ENCODE results near the gene USP47.

Gene USP47

DNA sequence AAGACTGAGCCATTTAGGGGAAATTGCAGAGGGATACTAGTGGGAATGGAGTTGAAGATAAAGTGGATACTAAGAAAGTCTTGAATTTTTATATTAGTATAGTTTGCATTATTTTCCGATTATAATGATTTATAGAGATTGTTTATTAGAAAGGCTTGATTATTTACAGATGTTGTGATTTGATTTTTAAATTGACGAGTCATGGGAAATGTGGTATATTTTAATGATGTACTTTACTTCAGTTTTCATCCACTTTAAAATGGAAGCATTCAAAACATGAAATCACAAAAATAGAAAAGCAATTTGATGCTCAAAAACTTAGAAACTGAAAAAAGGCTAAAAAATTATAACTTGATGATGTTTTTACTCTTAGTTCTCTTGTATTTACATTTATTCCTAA is 21.2 kb downstream of the USP47 start:
- no peak for DNase-seq (ENCODE audit: low read depth in 3 of 3, low spot score in 1 of 3)

DNA sequence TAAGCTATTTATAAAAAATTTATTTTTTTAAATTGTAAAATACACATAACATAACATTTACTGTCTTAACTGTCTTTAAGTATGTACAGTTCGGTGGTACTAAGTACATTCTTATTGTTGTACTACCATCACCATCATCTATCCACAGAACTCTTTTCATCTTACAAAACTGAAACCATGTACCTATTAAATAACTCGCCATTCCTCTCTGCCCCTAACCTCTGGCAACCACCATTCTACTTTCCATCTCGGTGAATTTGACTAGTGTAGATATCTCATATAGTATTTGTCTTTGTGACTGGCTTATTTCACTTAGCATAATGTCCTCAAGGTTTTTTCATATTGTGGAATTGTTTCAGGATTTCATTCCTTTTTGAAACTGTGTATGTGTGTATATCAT is 22.6 kb downstream of the USP47 start:
- DNase-seq (ENCODE audit: low read depth in 3 of 3, low spot score in 1 of 3), result no peak

DNA sequence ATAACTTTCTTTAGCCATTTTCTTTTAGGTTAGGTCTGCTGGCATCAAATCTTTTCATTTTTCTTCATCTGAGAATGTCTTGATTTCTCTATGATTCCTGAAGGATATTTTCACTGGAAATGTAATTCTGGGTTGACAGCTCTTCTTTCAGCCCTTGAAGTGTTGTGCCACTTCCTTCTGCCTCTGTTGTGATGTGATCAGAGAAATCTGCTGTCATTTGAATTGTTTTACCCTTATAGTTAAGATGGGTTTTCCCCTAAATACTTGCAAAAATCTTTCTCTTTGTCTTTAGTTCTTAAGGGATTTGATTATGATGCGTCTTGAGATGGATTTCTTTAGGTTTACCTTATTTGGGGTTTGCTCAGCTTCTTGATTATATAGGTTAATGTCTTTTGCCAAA is 23.0 kb downstream of the USP47 start:
- no peak for DNase-seq (ENCODE audit: low read depth in 3 of 3, low spot score in 1 of 3)

DNA sequence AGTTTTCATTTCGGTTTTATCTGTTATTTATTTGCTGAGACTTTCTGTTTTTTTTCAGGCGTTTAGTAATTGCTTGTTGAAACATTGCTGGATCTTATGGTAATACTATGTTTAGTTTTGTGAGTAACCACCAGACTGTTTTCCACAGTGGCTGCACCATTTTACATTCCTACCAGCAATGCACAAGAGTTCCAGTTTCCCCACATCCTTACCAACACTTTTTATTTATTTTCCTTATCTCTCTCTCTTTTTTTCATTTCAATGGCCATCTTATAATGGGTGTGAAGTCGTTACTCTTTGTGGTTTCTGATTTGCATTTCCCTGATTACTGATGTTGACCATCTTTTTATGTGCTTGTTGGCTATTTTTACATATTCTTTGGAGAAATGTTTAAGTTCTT is 23.7 kb downstream of the USP47 start:
- no peak for DNase-seq (ENCODE audit: low read depth in 3 of 3, low spot score in 1 of 3)

DNA sequence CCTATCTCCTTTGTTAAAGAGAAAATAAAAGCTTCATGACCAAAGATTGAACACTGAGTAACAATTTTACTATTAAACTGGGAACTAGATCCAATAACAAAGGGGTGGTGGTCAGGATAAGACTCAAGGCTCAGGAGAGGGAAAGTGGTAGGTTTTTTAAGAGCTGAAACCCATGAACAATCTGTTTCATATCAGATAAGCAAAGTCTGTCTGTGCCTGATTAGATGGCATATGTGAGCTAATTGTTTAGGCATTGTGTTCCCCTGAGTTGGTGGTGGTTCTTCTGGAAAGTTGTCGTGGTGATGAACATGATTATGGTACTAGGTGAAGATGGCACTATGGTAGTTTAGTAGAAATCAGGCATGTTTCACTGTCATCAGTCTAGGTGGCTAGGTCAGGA is 24.4 kb downstream of the USP47 start:
- DNase-seq (ENCODE audit: low read depth in 3 of 3, low spot score in 1 of 3), result no peak

DNA sequence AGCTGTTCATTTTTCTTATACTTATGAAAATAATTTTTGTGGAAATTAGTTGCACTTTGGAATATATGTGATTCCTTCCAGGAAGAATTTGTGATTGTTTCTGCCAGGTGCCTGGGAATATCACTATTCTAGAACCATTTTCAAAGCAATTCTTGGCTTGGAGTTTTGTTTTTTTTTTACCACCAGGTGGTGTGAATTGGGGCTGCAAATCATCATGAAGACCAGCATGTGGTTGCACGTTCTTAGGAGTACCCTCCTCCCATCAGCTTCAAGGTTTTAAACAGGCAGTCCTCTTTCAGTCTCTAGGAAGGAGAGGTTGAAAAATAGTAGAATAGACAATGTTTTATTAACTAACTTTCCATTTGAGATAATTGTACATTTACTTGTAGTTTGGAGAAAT is 25.9 kb downstream of the USP47 start:
- DNase-seq (ENCODE audit: low read depth in 3 of 3, low spot score in 1 of 3), result no peak

DNA sequence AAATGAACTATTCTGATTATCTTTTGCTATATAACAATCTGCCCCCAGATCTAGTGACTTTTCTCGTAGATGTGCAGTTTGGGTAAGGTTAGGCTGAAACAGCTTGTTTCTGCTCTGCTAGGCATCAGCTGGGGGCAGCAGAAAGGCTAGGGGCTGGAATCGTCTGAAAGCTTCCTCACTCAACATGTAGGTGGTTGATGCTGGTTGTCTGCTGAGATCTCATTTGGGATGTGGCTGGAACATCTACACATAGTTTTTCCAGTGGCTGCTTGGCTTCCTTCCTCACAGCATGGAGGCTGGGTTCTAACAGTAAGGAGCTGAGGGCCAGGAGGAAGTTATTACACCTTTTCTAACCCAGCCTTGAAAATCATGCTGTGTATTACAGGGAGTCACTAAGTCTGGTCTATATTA is 30.2 kb downstream of the USP47 start:
- no peak for DNase-seq (ENCODE audit: low read depth in 3 of 3, low spot score in 1 of 3)

DNA sequence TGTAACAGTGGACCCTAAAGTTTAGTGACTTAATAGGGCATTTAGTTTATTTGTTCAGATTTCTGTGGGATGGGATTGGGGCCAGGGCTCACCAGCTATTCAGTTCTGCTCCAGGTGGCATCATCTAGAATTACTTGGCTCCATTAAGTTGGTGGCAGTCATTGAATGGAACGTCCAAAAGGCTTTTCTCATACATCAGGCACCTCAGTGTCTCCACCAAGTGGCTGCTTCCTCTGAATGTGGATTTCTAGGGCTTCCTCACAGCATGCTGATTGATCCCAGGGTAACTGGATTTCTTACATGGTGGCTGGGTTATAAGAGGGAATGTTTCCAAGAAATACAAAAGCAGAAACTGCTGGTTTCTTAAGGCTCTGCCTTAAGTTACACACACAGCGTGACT is 34.7 kb downstream of the USP47 start:
- DNase-seq (ENCODE audit: low read depth in 3 of 3, low spot score in 1 of 3), result no peak

DNA sequence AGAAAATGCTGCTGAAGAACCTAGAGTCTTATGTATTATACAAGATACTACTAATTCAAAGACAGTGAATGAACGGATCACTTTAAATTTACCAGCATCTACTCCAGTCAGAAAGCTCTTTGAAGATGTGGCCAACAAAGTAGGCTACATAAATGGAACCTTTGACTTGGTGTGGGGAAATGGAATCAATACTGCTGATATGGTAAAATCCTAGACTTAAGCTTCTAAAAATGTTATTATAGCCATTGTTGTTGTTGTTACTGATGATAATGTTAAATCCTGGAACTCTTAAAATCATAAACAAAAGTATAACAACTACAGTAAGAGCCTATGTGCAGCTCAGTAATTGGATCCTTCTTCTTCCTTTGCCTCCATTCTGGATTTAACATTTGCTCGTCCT is 38.4 kb downstream of the USP47 start:
- no peak for DNase-seq (ENCODE audit: low read depth in 3 of 3, low spot score in 1 of 3)

DNA sequence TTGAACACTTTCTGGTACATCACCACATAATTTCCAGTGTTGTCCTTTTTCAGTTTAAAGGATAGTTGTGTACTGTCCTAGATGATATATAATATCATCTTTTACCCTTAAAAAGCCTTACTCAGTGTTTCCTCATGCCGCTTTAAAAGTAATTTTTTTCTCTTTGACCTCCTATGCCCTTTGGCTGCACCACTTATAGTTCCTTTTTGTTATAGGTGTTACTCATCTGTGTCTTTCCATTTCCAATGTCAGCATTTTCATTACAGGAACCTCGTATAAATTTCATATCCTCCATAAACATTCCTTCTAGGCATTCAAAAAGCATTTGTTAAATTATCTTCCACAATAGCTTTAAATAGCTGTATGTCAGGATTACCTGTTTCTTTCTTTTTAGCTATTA is 40.8 kb downstream of the USP47 start:
- no peak for DNase-seq (ENCODE audit: low read depth in 3 of 3, low spot score in 1 of 3)

DNA sequence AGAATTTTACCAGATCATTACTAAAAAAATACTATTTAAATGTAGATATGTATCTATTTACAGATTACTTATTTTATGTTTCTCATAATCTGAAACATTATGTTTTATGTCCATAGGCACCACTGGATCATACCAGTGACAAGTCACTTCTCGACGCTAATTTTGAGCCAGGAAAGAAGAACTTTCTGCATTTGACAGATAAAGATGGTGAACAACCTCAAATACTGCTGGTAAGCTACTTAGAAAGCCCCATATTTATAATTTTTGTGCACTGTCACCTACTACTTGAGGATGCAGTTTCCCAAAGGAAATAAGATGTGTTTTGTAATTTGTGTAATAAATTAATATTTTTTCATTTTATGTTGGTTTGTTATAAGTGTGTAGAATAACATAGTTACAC is 42.6 kb downstream of the USP47 start:
- no peak for DNase-seq (ENCODE audit: low read depth in 3 of 3, low spot score in 1 of 3)

DNA sequence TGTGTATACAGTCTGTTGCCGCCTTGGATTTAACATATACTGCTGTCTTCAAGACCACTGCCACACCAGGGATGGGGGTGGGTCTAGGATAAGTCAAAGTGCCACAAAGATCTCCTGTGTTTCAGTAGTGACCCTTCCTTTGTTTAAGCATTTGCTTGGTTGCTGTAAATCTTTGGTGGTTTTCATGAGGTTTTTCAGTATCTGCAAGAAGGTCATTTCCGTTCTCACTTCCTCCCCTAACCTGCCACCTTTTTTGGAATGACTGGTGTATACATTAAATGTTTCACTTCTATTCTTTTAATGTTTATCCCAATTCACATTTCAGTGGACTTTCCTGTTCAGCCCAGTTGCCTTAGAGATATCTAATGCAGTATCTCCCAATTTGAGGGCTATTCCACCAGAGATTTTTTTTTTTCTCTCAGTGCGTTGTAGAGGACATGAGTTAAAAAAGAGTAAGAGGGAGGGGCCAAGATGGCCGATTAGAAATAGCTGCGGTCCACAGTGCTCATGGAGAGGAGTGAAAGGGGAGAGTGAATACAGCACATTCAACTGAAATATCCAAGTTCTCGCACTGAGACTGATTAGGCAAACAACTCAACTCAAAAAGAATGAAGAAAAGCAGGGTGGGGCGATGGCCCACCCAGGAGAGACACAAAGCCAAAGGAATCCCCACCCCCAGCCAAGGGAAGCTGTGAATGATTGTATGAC is 43.2 kb downstream of the USP47 start:
- DNase-seq (ENCODE audit: low read depth in 3 of 3, low spot score in 1 of 3), result no peak

DNA sequence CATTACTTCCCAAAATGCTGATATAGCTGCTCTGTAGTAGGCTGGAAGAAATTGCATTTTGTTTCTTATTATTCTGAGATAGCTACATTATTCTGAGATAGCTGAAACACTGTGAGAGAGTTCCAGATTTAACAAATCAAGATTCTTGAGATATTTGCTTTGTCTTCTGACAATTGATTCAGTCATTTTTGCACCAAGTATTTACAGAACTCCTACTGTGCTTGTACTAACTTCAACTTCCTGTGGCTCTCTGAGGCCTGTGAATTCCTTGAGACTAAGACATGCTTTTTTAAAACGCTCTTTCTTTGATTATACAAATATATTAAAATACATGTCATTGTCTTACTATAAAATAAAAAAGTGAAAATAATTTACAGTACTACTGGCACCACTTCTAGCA is 52.7 kb downstream of the USP47 start:
- DNase-seq (ENCODE audit: low read depth in 3 of 3, low spot score in 1 of 3), result no peak

DNA sequence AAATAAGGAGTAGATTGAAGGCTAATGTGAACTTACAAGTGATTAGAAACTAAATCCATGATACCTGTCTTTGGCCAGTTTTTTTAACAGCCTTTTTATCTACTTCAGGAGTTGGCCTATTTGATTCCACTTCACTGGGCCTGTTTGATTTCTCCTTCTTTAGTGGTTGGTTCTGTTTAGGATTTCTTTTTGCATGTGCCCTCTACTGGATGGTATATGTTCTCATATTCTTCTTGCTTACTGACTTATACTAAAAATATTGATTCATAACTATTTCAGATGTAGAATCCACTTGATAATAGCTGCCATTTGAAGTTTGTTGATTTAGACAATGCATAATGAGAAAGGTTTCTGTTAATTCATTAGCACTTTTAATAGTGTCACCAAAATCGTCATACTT is 53.9 kb downstream of the USP47 start:
- no peak for DNase-seq (ENCODE audit: low read depth in 3 of 3, low spot score in 1 of 3)

DNA sequence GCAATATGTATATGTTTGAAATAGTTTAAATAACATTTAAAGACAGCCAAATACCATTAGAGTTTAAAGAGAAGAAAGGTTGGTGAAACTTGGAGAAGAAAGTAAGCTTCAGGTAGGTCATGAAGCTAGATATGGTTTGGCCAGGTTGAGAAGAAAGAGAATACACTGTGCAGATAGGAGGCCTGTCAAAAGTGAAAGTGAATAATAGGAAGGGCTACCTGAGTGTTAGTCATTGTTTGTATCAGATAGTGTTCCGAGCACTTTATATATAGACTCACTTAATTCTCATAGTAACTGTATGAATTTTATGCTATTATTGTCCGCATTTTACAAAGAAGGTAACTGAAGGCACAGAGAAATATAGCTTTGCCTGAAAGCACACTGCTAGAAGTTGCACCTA is 56.9 kb downstream of the USP47 start:
- DNase-seq (ENCODE audit: low read depth in 3 of 3, low spot score in 1 of 3), result no peak

DNA sequence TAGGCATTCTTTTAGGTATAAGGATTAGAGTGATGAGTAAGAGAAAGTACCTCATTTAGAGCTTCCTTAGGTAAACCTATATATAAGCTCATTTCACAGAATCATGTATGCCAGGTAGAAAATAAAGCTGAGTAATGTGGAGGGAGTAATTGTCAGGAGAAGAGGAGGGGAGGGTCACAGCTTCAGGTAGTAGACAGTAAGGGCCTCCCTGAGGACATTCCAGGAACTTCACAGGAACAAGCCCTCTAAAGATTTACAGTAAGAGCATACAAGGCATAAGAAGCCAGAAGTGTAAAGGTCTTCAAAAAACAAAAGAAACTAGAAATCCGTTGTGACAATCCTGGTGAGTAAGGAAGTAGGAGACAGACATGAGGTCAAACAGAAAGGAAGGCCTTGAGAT is 57.6 kb downstream of the USP47 start:
- DNase-seq (ENCODE audit: low read depth in 3 of 3, low spot score in 1 of 3), result no peak

DNA sequence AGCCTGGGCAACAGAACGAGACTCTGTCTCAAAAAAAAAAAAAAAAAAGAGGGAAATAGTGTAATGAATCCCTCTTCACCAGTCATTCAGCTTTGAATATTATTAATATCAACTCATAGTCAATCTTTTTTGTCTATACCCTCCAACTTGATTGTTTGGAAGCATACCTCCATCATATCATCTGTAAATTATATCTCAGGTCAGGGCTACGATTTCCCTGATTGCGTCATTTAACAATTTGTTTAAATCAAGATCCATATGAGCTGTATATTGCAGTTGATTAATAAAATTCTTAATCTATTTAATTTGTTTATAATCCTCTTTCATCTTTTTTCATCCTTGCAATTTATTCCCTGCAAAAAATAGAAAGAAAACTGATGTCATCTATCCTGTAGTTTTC is 60.2 kb downstream of the USP47 start:
- DNase-seq (ENCODE audit: low read depth in 3 of 3, low spot score in 1 of 3), result no peak

DNA sequence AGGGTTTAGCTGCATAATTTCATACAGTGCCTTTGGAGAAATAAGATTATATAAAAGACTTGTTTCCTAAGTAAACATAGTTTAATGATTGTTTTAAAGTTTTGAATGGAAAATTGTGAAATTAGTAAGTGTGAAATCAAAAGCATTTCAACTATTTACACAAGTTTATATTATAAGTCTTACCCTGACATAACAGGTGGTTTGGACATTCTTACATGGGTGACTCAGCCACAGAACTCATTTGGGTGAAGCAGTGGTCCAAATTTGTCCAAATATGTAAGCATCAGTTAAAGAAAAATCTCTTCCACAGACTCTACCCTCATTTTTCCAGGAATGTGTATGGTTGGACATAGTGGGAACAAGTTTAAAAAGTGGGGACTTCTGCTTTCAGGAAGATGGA is 68.0 kb downstream of the USP47 start:
- no peak for DNase-seq (ENCODE audit: low read depth in 3 of 3, low spot score in 1 of 3)

DNA sequence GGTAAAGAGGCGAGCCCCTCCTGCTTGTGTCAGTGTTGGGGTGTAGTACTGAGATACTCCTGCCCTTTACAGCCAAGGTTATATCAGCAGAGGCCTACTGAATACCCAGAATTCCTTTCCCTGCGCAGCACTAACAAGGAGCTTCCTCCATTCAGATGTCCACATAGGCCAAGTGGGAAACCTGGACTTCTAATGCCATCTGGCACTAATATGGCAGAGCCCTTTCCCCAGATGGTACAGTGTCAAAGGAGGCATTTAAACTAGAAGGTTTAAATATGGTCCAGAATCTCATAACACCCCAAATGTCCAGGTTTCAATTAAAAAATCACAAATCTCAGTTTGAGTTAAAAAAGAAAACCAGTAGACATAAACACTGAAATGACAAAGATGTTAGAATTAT is 68.8 kb downstream of the USP47 start:
- DNase-seq (ENCODE audit: low read depth in 3 of 3, low spot score in 1 of 3), result no peak

DNA sequence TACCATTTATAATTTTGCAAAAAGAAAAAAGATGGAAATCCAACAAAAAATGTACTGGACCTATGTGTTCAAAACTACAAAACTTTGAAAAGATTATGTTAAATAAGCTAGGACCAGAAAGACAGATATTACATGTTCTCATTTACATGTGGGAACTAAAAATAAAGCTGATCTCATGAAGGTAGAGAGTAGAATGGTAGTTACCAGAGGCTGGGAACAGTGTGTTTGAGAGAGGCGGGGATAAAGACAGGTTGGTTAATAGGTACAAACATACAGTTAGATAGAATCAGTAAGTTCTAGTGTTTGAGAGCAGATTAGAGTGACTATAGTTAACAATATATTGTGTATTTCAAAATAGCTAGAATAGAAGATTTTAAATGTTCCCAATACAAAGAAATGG is 71.6 kb downstream of the USP47 start:
- no peak for DNase-seq (ENCODE audit: low read depth in 3 of 3, low spot score in 1 of 3)

DNA sequence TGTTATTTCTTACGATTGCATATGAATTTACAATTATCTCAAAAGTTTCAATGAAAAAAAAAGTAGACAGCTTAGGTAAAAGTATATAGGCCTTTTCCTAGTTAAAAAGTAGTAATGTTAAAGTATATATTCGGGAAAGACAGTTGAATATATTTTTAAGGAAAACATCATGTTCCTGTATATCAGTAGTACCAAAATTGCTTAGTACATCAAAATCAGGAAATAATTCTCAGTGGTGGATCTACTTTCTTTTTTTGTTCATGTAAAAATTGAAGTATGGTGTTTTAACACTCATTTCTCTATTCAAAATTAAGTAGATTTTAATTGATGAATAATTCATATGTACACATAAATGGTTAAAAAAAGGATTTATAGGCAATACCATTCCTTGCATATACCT is 73.9 kb downstream of the USP47 start:
- DNase-seq (ENCODE audit: low read depth in 3 of 3, low spot score in 1 of 3), result no peak

DNA sequence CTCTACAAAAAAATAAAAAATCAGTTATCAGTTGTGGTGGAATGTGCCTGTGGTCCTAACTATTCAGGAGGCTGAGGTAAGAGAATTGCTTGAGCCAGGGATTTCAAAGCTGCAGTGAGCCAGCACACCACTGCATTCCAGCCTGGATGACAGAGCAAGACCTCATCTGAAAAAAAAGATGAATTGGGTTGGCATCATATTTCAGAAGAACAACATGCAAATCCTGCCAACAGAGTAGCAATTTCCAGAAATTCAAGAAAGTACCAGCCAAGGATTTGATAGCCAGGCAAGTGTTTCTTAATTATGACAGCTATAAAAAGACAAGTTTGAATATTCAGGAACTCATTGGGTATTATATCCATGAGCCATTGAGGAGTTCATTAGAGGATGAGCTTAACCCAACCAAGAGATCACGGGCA is 75.2 kb downstream of the USP47 start:
- DNase-seq (ENCODE audit: low read depth in 3 of 3, low spot score in 1 of 3), result no peak

DNA sequence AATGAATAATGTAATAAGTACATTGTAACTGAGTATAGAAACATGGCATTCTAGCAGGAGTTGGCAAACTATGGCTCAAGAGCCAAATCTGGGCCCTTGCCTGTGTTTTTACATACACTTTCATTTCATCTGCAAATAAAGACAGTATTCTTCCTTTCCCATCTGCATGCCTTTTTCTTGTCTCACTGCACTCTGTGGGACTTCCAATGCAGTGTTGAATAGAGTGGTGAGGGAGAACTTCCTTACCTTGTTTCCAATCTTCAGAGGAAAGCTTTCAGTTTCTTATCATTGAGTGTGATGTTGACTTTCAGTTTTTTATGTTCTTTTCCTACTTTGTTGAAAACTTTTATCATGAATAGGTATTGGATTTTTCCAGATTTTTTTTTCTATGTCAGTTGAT is 82.1 kb downstream of the USP47 start:
- no peak for DNase-seq (ENCODE audit: low read depth in 3 of 3, low spot score in 1 of 3)

DNA sequence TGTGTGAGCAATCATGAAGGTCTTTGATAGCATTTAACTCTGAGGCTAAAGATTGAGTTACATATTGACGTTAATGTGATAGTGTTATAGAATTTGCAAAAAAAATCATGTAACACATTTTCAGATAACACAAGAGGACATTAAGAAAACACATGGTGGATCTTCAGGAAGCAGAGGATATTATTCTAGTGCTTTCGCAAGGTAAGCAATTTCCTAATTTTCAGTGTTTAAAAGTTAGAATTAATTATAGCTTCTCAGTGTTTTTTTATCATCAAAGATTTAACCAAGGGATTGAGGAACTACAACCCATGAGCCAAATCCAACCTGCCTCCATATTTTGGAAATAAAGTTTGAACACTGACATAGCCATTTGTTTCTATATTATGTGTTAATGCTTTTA is 88.1 kb downstream of the USP47 start:
- DNase-seq (ENCODE audit: low read depth in 3 of 3, low spot score in 1 of 3), result no peak

All from stimulated activated CD4-positive, alpha-beta T cell treated with anti-CD3 and anti-CD28 coated beads, TNF-alpha, amount 100 ng/mL, for 1 hour (primary cell).